Epidermal melanocyte (primary cell): ENCODE measurements around the gene MCL1.
"Not testable (repeated sequence)": the region's sequence is repeated elsewhere in the genome, so short reads cannot be mapped to it uniquely, and the experiment has no call there.

Experiments
- DNase-seq: peaks from one replicate; pipeline ENCODE4 v3.0.0; 2011; ENCODE audit warnings: low spot score; ENCODE audit not compliant: insufficient read length

Gene MCL1

DNA sequence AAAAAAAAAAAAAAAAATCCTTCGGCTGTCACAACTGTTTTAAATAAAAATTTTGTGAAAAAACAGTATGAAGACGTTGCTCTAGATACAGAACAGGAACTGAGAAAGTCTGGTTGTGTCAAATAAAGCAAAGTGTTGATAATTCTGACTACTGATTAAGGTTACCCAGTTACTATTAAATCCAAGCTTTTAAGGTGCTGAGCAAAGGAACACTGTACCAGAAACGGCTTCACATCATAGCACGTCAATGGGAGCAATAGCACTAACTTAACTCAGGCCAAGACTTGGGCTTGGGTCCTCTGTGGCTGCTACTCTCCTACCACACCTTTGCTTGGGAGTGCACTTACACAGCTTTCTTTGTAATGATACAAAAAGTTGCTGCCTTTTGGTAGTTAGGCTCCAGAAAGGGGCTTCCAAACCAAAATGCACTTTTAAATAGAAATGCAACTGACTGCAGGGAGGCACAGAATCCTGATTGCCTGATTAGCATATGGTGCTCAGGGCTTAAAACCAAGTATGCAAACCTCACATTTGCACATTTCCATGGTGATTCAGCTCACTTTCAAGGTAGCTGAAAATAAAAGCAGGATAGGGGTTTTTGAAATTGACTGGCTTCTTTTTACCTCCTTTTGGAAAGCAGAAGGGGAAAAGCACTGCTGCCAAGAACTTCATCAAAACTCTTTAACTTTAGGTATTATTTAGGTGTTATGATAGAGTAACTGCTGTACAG, 6.3 kb downstream of the MCL1 start:
- DNase-seq, result no peak

DNA sequence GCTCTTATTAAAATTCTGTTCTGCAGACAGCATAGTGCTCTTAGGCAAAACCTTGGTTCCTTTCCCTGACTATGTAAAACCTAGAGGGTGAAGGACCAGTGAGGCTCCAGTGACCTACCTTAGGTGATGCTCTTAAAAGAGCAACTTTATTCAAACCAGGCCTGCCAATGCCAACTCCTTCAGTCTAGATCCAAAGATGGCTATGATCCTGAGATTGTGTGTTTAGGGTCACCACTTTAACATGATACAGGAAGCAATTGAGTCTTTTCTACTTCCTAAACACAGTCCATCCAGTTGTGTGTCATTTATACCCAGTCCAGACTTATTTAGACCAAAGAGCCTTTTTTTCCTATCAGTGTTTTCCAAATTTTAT, 10.8 kb downstream of the MCL1 start:
- DNase-seq, result no peak

- peak; percentile 63 for DNase-seq
Observed at GRCh38 chr1:150567717-150568593, 11.5 kb downstream of the MCL1 start.

- no peak for DNase-seq
Observed at GRCh38 chr1:150567341-150567716, 12.1 kb downstream of the MCL1 start.

- DNase-seq, result no peak
Observed at GRCh38 chr1:150566589-150567340, 12.6 kb downstream of the MCL1 start.

DNA sequence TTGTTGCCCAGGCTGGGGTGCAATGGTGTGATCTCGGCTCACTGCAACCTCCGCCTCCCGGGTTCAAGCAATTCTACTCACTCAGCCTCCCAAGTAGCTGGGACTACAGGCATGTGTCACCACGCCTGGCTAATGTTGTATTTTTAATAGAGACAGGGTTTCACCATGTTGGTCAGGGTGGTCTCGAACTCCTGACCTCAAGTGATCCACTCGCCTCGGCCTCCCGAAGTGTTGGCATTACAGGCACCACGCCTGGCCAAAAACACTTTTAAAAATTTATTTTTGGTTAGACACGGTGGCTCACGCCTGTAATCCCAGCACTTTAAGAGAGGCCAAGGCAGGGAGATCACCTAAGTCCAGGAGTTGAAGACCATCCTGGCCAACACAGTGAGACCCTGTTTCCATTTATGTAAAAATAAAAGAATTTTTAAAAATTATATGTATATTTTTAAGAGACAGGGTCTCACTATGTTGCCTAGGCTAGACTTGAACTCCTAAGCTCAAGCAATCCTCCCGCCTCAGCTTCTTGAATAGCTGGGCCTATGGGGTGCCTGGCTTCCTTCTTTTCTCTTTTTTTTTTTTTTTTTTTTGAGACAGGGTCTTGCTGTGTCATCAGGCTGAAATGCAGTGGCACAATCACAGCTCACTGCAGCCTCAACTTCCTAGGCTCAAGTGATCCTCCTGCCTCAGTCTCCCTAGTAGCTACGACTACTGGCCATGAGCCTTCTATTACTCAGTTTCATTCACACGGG, 14.0 kb downstream of the MCL1 start:
- not testable (repeated sequence) for DNase-seq

GRCh38 chr1:150564051-150564991, 15.1 kb downstream of the MCL1 start:
- DNase-seq, result no peak

GRCh38 chr1:150563340-150564038, 15.9 kb downstream of the MCL1 start:
- no peak for DNase-seq

GRCh38 chr1:150562446-150563339, 16.7 kb downstream of the MCL1 start:
- DNase-seq, result no peak

- peak; percentile 61 for DNase-seq
Observed at GRCh38 chr1:150561974-150562445, 17.4 kb downstream of the MCL1 start.

GRCh38 chr1:150561254-150561973, 18.0 kb downstream of the MCL1 start:
- DNase-seq, result peak; percentile 87

GRCh38 chr1:150560576-150561253, 18.7 kb downstream of the MCL1 start:
- DNase-seq, result peak; percentile 78

DNA sequence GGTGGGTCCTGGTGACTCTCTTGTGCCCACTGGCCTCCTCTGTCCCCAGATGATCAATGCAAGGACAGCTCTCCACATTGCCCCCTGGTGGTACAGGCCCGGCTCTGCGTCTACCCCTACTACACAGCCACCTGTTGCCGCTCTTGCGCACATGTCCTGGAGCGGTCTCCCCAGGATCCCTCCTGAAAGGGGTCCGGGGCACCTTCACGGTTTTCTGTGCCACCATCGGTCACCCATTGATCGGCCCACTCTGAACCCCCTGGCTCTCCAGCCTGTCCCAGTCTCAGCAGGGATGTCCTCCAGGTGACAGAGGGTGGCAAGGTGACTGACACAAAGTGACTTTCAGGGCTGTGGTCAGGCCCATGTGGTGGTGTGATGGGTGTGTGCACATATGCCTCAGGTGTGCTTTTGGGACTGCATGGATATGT, 19.4 kb downstream of the MCL1 start:
- DNase-seq, result peak; percentile 66

DNA sequence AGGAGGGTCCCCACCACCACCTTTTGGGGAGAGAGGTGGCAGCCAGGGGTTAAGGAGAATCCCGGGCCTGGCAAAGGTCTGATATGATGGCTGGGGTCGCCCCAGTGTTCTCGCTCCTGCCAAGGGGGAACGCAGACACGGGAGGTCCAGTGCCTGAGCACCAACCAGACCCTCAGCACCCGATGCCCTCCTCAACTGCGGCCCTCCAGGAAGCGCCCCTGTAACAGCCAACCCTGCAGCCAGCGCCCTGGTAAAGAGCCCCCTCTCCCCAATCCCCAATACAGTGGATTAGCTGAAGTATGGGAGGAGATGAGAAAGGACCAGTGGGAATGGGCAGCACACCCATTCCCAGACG, 19.8 kb downstream of the MCL1 start:
- DNase-seq, result no peak

DNA sequence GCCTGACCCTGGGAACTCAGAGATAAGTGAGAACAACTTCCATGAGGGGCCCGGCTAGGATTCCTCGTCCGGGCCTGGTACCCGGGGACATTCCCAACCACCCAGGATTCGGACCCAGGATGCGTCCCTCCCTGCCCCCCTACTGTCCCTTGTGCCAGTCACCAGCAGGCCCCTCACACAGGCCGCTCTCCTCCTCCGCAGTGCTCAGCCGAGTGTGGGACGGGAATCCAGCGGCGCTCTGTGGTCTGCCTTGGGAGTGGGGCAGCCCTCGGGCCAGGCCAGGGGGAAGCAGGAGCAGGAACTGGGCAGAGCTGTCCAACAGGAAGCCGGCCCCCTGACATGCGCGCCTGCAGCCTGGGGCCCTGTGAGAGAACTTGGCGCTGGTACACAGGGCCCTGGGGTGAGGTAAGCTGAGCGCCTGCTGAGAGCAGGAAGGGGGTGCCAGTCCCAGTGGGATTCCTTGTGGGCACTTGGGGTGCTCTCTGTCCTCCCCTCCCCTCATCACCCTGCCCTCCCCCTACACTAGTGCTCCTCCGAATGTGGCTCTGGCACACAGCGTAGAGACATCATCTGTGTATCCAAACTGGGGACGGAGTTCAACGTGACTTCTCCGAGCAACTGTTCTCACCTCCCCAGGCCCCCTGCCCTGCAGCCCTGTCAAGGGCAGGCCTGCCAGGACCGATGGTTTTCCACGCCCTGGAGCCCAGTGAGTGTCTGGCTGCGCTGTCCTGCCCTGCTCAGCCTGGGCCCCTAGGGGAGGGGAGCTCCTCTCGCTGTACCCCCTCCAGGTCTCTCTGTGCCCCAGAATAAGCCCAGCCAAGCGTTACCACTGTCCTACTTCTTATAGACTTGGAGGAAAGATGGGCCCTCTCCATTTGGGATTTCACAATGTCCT, 20.4 kb downstream of the MCL1 start:
- DNase-seq, result peak; percentile 8

DNA sequence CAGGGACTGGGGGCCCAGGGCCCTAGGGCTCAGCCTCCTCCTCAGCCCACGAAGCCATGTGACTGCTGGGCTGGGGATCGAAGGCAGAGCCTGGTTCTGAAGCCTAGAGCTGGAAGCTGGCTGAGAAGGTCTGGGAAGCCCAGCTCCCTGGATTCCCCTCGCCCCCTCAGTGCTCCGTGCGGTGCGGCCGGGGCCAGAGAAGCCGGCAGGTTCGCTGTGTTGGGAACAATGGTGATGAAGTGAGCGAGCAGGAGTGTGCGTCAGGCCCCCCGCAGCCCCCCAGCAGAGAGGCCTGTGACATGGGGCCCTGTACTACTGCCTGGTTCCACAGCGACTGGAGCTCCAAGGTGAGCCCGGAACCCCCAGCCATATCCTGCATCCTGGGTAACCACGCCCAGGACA, 21.1 kb downstream of the MCL1 start:
- no peak for DNase-seq
